Measurements from ENCODE around the gene PRR15. TPM values are rescaled to one million over a fixed set of nuclear protein-coding genes. Genes with fewer than 3 reads are reported as not detected.
"Not testable (repeated sequence)": the region's sequence is repeated elsewhere in the genome, so short reads cannot be mapped to it uniquely, and the experiment has no call there.

The PRR15 gene
- total RNA-seq, 3 donors from 2014 or later (not counting 1 experiment from before 2014, with no cell fraction given) = not detected

GRCh38 chr7:29523728-29524127, 39.9 kb upstream of the PRR15 start:
- H3K27me3 ChIP-seq (ENCODE audit: control insufficient read depth, insufficient read depth, low read length) = no peaks in the 10 kb centered on the region
- Mint-ChIP-seq H3K9me3 (peaks cover 5 to 10% of the 10 kb centered on the region in 2 donors), H3K4me1 (no peaks in the 10 kb centered on the region), H3K36me3 (peaks cover 21% of the 10 kb centered on the region), H3K27ac (no peak overlapping the region), H3K4me3 (no peak overlapping the region), H3K27me3 (ENCODE audit: low read depth in 2 of 2) (peaks cover 0 to 6% of the 10 kb centered on the region in 2 donors)
- ATAC-seq (no peak), DNase-seq (no peak)
- no peak overlapping the region for H3K27ac ChIP-seq (ENCODE audit: low read length)
- no peak overlapping the region for H3K4me3 ChIP-seq (ENCODE audit: low read length)
- no peak for TF ChIP-seq CTCF (IDR thresholded peaks at IDR 0.05)
- intact Hi-C loops (cut with micrococcal nuclease) = no loop called here
- no peaks in the 10 kb centered on the region for H3K36me3 ChIP-seq (ENCODE audit: control insufficient read depth, insufficient read depth, low read length)
- no peaks in the 10 kb centered on the region for H3K4me1 ChIP-seq (ENCODE audit: control insufficient read depth, insufficient read depth, low read length)
- WGBS (ENCODE audit: insufficient coverage) = no CpG with 5 or more reads among the region's 2 CpGs
- peaks cover 5% of the 10 kb centered on the region for H3K9me3 ChIP-seq (ENCODE audit: control insufficient read depth, insufficient read depth, low read length)

- H3K27ac Mint-ChIP-seq = no peak overlapping the region
- ATAC-seq (no peak), DNase-seq (no peak)
- Histone ChIP-seq H3K4me1 (ENCODE audit: control insufficient read depth, insufficient read depth, low read length) (no peaks in the 10 kb centered on the region), H3K9me3 (ENCODE audit: control insufficient read depth, insufficient read depth, low read length) (peaks cover 5% of the 10 kb centered on the region), H3K36me3 (ENCODE audit: control insufficient read depth, insufficient read depth, low read length) (no peaks in the 10 kb centered on the region), H3K27me3 (ENCODE audit: control insufficient read depth, insufficient read depth, low read length) (no peaks in the 10 kb centered on the region), H3K4me3 (ENCODE audit: low read length) (no peak overlapping the region), H3K27ac (ENCODE audit: low read length) (no peak overlapping the region)
- no peak for TF ChIP-seq CTCF (IDR thresholded peaks at IDR 0.05)
- intact Hi-C loops (cut with micrococcal nuclease) = no loop called here
- H3K4me1 Mint-ChIP-seq = no peaks in the 10 kb centered on the region
- H3K4me3 Mint-ChIP-seq = no peak overlapping the region
- peaks cover 29% of the 10 kb centered on the region for H3K36me3 Mint-ChIP-seq
- 92% methylated on average over 4 of the region's 4 CpGs for WGBS (ENCODE audit: insufficient coverage)
- peaks cover 10 to 19% of the 10 kb centered on the region in 2 donors for H3K9me3 Mint-ChIP-seq
- peaks cover 0 to 9% of the 10 kb centered on the region in 2 donors for H3K27me3 Mint-ChIP-seq (ENCODE audit: low read depth in 2 of 2)
Observed at GRCh38 chr7:29527505-29528108, 36.0 kb upstream of the PRR15 start.

GRCh38 chr7:29528526-29528925, 35.1 kb upstream of the PRR15 start:
- H3K36me3 Mint-ChIP-seq = peaks cover 20% of the 10 kb centered on the region
- H3K27me3 Mint-ChIP-seq (ENCODE audit: low read depth in 2 of 2); intact Hi-C loops (cut with micrococcal nuclease); H3K27ac ChIP-seq (ENCODE audit: low read length); H3K27ac Mint-ChIP-seq; DNase-seq; H3K4me3 Mint-ChIP-seq; H3K4me3 ChIP-seq (ENCODE audit: low read length); H3K36me3 ChIP-seq (ENCODE audit: control insufficient read depth, insufficient read depth, low read length); H3K4me1 Mint-ChIP-seq; ATAC-seq; H3K4me1 ChIP-seq (ENCODE audit: control insufficient read depth, insufficient read depth, low read length); H3K9me3 ChIP-seq (ENCODE audit: control insufficient read depth, insufficient read depth, low read length); H3K27me3 ChIP-seq (ENCODE audit: control insufficient read depth, insufficient read depth, low read length): not testable (repeated sequence)
- WGBS (ENCODE audit: insufficient coverage) = 92% methylated on average over 7 of the region's 7 CpGs
- peaks cover 10 to 16% of the 10 kb centered on the region in 2 donors for H3K9me3 Mint-ChIP-seq

- ATAC-seq (no peak), DNase-seq (no peak)
- no peaks in the 10 kb centered on the region for H3K9me3 ChIP-seq (ENCODE audit: control insufficient read depth, insufficient read depth, low read length)
- H3K36me3 Mint-ChIP-seq = peaks cover 15% of the 10 kb centered on the region
- no peak overlapping the region for H3K27ac Mint-ChIP-seq
- H3K4me3 Mint-ChIP-seq = no peak overlapping the region
- WGBS (ENCODE audit: insufficient coverage) = 77% methylated on average over 3 of the region's 4 CpGs
- H3K4me1 ChIP-seq (ENCODE audit: control insufficient read depth, insufficient read depth, low read length) = no peaks in the 10 kb centered on the region
- H3K27me3 ChIP-seq (ENCODE audit: control insufficient read depth, insufficient read depth, low read length) = peaks cover 2% of the 10 kb centered on the region
- H3K27me3 Mint-ChIP-seq (ENCODE audit: low read depth in 2 of 2) = peaks cover 18 to 25% of the 10 kb centered on the region in 2 donors
- no peaks in the 10 kb centered on the region for H3K4me1 Mint-ChIP-seq
- H3K27ac ChIP-seq (ENCODE audit: low read length) = no peak overlapping the region
- no peak overlapping the region for H3K4me3 ChIP-seq (ENCODE audit: low read length)
- H3K36me3 ChIP-seq (ENCODE audit: control insufficient read depth, insufficient read depth, low read length) = no peaks in the 10 kb centered on the region
- intact Hi-C loops (cut with micrococcal nuclease) = no loop called here
- no peak for TF ChIP-seq CTCF (IDR thresholded peaks at IDR 0.05)
- no peaks in the 10 kb centered on the region for H3K9me3 Mint-ChIP-seq
Observed at GRCh38 chr7:29538389-29538788, 25.2 kb upstream of the PRR15 start.
